HG02852 (cell line): ENCODE data around the gene PAM.
A peak's percentile ranks its signal among the peaks of the same experiment; 100 is the strongest.
"Not testable (repeated sequence)": the region's sequence is repeated elsewhere in the genome, so short reads cannot be mapped to it uniquely, and the experiment has no call there.

Source experiments
- ATAC-seq: cut with Tn5 transposase; IDR thresholded peaks from one replicate; pipeline ENCODE4 v1.9.1; 2021; ENCODE audit warnings: mild to moderate bottlenecking, moderate library complexity; ENCODE audit not compliant: unreplicated experiment

Gene PAM

GRCh38 chr5:102981957-102982635 is 227.0 kb downstream of the PAM start:
- ATAC-seq, result no peak

DNA sequence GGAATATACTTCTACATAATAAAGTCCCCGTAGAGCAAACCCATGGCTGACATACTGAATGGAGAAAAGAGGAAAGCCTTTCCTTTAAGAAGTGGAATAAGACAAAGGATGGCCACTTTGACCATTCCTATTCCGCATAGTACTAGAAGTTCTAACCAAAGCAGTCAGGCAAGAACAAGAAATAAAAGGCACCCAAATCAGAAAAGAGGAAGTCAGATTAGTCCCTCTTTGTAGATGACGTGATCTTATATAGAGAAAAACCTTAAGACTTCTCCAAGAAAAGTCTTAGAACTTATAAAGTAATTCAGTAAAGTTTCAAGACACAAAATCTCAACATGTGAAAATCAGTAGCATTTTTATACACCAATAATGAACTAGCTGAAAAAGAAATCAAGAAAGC is 231.0 kb downstream of the PAM start:
- ATAC-seq, result no peak

DNA sequence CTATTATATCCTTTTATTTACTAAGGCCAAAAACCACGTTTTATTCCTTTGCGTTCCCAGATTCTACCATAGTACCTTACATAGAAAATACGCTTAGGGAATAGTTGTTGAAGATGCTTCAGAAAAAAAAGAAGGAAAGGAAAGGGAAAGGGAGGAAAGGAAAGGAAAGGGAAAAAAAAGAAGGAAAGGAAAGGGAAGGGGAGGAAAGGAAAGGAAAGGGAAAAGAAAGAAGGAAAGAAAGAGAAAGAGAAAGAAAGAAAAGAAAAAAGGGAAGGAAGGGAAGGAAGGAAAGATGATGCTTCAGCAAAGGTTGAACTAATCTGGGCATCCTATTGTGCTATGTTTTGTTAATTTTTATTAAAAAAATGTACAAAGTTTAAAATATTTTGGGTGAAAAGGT is 233.4 kb downstream of the PAM start:
- ATAC-seq, result no peak

- ATAC-seq, result peak; percentile 48
Observed at GRCh38 chr5:102991802-102992201, 236.7 kb downstream of the PAM start.

- no peak for ATAC-seq
Observed at GRCh38 chr5:102996011-102996575, 241.0 kb downstream of the PAM start.

- ATAC-seq, result no peak
Observed at GRCh38 chr5:102998224-102998623, 243.1 kb downstream of the PAM start.

- ATAC-seq, result no peak
Observed at GRCh38 chr5:102999191-102999590, 244.1 kb downstream of the PAM start.

DNA sequence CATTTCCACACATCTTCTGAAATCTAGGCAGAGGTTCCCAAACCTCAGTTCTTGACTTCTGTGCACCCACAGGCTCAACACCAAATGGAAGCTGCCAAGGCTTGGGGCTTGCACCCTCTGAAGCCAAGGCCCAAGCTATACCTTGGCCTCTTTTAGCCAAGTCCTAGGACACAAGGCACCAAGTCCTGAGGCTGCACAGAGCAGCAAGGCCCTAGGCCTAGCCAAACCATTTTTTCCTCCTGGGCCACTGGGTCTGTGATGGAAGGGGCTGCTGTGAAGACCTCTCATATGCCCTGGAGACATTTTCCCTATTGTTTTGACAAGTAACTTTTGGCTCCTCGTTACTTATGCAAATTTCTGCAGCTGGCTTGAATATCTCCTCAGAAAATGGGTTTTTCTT is 244.5 kb downstream of the PAM start:
- not testable (repeated sequence) for ATAC-seq

GRCh38 chr5:103000089-103000488 is 245.0 kb downstream of the PAM start:
- no peak for ATAC-seq

- no peak for ATAC-seq
Observed at GRCh38 chr5:103003872-103004271, 248.8 kb downstream of the PAM start.

DNA sequence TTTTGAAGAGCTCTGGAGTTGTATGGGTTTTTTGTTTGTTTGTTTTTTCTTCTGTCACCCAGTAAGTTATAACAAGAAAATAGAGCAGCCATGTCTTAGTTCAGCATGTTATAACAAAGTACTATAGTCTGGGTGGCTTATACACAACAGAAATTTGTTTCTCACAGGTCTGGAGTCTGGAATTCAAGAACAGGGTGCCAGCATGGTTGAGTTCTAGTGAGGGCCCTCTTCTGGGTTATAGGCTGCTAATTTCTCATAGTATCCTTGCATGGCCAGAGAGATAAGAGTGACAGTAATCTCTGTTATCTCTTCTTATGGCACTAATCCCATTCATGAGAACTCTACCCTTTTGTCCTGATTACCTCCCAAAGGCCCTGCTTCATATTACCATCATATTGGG is 250.2 kb downstream of the PAM start:
- ATAC-seq, result no peak

- no peak for ATAC-seq
Observed at GRCh38 chr5:103006921-103007320, 251.8 kb downstream of the PAM start.

GRCh38 chr5:103010168-103010567 is 255.1 kb downstream of the PAM start:
- ATAC-seq, result peak; percentile 78

DNA sequence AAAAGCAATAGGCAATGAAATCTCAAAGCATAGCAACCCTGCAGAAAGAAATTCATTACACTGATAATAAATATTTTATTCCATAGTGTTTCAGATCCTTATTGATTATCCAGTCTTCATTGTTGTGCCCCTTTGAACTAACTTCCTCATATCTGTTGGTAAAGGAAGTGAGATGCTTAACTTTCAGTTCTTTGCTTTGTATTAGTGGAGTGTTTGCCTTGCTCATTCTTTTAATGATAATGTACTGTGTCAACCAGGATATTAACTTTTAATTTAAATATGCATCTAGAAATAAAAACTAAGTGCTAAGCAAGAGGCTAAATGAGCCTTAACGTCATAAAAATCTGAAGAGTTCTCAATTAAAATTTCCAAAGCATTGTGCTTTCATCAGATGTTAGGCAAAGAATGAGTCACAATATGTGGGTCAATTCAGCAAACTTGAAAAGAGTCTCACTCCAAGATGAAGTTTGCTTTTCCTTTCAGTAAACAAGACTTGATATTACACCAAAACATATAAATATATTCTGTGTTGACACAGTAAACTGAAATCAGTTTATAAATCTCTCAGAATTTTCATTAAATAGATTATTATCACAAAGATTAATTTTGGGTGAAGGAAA is 258.9 kb downstream of the PAM start:
- no peak for ATAC-seq

DNA sequence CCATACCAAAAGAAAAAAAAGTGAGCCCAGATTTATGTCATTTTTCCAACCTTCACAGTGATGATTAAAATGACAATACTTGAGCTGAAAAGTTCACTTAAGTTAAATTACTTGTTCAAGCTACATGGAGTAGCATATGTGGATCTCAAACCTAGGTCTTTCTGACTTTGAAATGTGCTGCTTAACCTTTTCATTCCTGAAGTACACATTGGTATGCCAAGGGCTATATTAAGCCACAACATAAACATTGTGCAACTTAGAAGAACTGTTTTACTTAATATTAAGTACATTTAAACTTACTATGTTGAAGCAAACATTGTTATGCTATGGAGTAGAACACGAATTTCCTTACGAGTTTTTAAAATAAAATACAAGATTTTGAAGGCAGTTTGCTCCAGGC is 259.9 kb downstream of the PAM start:
- ATAC-seq, result no peak

- ATAC-seq, result no peak
Observed at GRCh38 chr5:103016167-103016566, 261.1 kb downstream of the PAM start.

DNA sequence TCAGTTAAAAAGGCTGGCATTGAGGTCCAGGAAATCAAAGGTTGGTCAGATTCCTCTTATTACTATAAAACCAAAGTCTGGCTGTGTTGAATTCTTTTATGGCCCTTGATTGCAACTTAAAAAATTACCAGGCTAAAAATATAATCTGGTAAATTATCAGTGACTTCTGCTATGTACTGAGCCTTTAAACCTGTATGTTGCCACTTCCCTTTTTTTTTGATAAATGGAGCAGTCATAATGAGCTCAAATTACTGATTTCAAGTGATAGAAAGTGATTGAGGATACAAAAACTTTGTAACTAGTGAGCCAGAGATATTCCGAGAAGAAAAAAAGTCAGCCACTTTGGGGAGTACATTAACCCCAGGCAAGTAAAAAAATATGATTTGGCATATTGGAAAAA is 264.7 kb downstream of the PAM start:
- no peak for ATAC-seq

GRCh38 chr5:103021314-103021713 is 266.2 kb downstream of the PAM start:
- no peak for ATAC-seq

DNA sequence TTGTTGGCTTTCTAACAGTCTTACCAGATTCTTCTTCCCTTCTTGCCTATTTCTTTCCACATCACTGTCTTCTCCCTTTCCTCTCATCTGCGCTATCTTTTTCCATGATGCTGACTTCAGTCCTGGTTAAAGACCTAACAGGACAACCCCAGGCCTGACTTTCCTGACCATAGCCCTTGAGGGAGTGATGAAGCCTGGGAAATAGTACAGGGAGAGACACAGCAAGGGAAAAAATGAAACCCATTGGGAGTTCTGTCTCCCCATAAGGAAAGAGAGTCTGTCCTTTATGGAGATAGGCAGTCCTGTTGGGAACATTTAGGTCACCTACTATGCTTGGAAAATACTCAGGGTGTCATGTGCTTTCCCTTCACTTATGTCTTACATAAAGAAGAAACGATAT is 272.2 kb downstream of the PAM start:
- ATAC-seq, result no peak

DNA sequence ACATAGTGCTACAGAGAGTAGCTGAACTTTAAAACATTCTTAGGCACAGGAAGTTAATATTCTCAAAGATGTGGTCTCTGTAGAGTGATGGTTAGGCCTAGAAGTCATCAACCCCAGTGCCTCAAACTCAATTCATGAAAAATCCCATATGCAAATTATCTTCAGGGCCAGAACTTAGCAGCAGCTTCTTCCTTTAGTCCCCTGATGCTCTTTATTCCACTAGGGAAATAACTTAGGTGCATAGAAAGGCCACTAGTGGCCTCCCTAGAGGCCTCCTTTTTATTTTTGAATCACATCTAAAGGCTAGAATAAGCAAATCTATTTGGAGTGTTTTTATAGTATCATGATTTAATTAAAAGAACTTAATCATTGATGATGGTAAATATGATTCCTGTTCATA is 276.5 kb downstream of the PAM start:
- no peak for ATAC-seq

DNA sequence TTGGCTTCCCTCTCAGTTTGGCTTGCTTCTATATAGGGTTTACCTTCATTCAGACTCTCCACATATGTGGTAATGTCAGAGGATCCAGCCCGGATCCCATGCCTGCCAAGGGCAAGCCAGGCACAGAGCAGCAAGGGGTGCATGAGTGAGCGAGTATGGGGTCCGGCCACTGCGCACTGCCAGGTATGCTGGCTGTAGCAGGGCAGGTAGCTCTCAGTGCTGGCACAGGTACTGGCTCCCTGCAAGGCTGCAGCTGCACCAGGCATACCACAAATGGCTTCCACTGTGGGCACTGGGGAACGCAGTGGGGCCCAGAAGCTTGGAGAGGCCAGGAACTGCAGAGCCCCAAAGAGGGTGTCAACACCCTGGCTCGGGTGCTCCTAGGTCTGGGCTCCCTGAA is 278.6 kb downstream of the PAM start:
- no peak for ATAC-seq

- no peak for ATAC-seq
Observed at GRCh38 chr5:103034662-103035392, 279.7 kb downstream of the PAM start.
